Epidermal melanocyte (primary cell): ENCODE results near the gene SNAP29.
"Not testable (repeated sequence)": the region's sequence is repeated elsewhere in the genome, so short reads cannot be mapped to it uniquely, and the experiment has no call there.

ENCODE experiments used
- DNase-seq: peaks from one replicate; pipeline ENCODE4 v3.0.0; 2011; ENCODE audit warnings: low spot score; ENCODE audit not compliant: insufficient read length

The SNAP29 gene

DNA sequence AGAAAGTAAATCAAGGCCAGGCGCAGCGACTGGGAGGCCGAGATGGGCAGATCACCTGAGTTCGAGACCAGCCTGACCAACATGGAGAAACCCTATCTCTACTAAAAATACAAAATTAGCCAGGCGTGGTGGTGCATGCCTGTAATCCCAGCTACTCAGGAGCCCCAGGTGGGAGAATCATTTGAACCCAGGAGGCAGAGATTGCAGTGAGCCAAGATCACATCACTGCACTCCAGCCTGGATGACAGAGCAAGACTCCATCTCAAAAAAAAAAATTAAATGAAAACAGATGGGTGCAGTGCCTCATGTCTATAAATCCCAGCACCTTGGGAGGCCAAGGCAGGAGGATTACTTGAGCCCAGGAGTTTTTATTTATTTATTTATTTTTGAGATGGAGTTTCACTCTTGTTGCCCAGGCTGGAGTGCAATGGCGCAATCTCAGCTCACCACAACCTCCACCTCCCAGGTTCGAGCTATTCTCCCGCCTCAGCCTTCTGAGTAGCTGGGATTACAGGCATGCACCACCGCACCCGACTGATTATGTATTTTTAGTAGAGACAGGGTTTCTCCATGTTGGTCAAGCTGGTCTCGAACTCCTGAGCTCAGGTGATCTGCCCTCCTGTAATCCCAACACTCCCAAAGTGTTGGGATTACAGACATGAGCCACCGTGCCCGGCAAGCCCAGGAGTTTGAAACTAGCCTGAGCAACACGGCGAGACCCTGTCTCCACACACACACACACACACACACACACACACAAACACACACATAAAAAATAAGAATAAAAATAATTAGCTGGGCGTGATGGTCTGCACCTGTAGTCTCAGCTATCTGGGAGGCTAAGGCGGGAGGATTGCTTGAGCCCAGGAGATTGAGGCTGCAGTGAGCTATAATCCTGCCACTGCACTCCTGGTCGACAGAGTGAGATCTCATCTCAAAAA lies 42.6 kb downstream of the SNAP29 start:
- DNase-seq = not testable (repeated sequence)

DNA sequence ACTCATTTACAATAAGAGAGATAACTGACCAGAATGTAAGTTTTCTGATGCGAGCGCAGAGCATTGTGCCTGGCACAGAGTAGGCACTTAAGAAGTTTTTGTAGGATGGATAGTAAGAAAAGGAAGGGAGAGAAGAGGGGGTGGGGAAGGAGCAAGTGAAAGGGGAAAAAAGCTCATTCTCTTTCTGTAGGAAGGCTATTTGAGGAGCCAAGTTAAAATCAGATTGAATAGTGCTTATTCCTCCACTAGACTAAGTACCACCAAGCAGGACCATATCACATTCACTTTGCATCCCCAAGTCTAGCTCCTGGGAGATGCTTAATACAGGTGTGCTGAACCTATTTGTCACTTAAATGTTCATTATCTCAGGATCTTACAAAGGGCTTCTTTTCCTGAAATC lies 44.3 kb downstream of the SNAP29 start:
- no peak for DNase-seq

DNA sequence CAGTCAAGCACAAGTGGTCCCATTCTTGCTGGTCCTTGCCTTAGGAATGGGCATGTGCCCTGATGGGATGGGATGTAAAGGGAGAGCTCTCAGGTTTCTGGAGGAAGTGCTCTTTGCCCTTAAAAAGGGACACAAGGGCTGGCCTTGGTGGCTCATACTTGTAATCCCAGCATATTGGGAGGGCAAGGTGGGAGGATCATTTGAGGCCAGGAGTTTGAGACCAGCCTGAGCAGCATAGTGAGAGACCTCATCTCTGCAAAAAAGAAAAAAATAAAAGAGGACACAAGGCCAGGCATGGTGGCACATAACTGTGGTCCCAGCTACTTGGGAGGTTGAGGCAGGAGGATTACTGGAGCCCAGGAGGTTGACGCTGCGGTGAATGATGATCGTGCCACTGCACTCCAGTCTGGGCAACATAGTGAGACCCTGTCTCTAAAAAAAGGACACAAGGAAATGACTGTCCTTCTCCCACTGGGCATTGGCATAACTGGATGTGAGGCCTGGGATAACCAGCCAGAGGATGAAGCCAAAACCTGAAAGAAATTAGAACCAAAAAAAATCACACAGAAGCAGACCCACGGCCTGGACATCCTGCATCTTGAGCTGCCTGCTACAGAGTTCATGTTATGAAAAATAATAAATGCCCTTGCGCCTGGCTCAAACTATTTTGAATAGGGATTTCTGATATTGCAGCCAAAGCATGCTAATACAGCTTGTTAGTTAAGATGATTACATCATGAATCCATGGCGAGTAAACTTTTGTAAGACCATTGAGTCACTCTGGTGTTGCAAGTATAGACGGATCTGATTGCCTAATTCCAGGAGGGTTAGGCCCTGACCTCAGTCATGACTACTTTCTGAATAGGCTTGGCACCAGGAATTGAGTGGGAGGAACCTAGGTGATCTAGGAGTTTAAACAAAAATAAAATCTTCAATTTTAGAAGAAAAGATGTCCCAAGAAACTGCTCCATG lies 45.5 kb downstream of the SNAP29 start:
- peak; percentile 23 for DNase-seq

DNA sequence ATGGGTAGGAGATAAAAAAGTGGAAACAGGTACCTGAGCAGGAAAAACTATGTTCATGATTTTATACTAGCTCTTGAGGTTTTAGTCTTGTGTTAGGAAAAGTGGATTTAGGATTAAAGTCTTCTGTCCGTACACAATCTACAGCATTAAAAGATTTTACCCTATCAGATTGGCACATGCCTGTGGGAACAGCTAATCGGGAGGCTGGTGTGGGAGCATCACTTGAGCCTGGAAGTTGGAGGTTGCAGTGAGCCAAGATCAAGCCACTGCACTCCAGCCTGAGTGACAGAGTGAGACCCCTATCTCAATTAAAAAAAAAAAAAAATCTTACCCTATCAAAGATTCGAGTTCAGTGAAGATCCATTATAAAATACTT lies 46.2 kb downstream of the SNAP29 start:
- no peak for DNase-seq

DNA sequence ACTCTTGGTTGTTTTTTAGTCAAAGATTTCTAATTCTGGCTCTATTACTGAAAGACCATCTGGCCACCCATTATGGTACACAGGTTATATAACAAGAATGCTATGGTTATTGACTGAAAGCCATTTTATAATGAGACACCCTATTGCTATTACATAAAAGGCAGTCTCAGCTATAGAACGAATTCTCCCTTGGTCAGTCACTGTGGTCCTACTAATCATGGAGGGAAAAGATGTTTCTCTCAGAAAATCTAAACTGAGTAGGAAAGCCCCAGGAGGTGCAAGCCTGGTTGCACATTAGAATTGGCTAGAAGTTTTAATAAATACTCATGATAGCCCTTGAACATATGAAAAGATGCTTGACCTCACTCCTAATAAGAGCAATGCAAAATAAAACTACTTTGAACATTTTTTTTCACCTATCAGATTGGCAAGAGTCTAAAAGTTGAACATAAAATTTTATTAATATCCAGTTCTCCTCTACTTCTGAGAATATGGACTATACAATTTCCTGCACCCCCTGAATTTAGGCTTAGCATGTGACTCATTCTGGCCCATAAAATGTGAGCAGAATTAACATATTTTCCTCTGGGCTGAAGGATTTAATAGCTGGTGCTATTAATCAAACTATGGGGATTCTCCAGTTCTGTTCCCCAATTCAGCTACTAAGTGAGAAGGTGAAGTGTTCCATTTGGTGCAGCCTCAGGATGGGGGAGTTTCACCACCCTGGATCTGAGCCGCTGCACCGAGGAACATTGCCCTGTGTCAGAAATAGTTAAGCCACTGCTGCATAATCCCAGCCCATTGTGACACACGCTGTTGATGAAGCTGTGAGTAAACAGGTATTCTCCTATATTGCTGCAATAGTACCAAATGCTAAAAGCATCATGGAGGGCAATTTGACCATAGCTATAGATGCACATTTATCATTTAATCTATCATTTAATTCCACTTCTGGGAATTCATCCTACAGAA lies 46.9 kb downstream of the SNAP29 start:
- DNase-seq = no peak

DNA sequence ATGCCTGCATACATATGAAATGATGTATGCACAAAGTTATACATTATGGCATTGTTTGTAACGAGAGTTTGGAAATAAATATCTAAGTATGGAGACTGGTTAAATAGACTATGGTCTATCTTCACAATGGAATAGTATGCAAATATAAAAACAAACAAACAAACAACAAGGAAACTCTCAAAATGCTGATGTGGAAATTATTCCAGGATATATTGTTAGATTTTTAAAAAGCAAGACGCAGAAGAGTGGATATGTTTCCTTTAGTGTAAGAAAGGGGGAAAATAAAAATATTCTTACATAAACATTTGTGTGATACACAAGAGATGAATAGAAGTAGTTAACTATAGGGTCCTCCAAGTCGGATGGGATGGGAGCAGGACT lies 47.6 kb downstream of the SNAP29 start:
- no peak for DNase-seq

DNA sequence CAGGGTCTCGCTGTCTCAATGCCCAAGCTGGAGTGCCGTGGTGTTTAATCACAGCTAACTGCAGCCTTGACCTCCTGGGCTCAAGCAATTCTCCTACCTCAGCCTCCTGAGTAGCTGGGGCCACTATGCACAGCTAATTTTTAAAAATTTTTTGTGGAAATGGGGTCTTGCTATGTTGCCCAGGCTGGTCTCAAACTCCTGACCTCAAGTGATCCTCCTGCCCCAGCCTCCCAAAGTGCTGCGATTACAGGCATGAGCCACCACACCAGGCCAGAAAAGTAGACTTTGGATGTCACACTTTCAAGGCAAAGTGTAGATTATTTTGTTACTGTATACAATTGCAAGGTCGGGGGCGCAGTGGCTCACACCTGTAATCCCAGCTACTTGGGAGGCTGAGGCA lies 49.9 kb downstream of the SNAP29 start:
- DNase-seq = not testable (repeated sequence)

DNA sequence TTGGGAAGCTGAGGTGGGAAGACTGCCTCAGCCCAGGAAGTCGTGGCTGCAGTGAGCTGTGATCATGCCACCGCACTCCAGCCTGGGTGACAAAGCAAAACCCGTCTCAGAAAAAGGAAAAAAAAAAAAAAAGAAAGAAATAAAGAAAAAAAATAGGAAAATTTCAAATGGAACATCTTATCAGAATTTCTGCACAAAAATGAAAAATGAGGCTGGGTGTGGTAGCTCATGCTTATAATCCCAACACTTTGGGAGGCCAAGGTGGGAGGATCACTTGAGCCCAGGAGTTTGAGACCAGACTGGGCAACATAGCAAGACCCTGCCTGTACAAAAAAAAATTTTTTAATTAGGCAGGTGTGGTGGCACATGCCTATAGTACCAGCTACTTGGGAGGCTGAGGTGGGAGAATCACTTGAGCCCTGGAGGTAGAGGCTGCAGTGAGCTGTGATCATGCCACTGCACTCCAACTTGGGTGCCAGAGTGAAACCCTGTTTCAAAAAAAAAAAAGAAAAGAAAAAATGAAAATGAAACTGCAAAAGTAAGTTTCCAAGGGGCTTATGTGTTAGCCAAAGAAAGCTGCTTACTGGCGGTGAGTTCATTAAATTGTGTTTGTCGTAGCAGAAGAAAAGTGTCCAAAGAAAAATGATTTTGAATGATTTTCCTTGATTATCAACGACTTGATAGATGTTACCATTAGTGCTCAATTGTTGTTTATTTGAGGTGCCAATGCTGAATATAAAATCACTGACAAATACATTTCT lies 50.9 kb downstream of the SNAP29 start:
- DNase-seq = no peak

DNA sequence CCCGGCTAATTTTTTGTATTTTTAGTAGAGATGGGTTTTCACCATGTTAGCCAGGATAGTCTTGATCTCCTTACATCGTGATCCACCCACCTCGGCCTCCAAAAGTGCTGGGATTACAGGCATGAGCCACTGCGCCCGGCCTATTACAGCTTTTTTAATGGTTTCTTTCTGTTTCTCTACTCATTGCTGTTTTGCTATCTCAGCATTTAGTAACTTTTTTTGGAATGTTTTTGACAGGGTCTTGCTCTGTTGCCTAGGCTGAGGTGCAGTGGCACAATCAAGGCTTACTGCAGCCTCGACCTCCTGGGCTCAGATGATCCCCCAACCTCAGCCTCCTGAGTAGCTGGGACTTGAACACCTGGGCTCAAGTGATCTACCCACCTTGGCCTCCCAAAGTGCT lies 53.7 kb downstream of the SNAP29 start:
- DNase-seq = no peak

DNA sequence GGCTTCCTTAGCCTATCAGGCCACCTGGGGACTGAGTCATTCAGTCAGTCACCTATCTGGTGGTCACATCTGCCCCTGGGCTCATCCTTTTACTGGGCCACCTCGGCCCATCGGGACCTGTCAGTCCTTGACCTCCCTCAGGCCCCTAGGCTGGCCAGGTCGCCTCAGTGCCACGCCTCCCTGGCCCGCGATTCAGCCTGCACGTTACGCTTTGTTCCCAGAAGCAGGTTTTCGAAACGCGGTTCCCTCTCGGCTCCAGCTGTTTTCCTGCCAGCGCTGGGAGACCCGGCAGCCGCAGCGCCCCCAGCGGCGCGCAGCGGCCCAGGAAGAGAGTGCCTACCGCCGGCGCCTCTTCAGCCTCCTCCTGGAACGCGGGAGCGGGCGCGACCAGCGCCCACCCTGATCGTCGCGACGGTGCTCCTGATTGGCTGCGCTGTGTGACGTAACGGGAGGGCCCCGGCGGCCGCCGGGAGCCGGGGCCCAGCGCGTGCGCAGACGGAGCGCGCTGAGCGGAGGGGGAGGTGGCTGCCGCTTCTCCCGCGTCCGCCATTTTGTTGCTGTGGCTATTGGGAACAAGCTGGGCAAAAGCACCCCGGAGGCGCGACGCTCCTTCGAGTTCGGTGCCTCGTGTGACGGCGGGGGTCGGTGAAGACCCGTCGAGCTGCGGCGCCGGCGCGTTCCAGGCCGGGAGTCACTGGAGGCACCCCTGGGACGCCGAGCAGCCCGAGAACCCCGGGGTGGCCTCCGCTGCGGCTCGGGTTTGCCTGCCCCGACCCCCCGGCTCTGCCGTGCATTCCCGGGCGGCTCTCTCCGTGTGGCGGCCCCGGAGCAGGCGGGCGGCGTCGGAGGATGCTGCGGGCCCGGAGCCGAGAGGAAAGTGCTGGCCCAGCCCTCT lies 58.4 kb downstream of the SNAP29 start, which contains the start of gene CRKL:
Gene CRKL (plus strand): TSS at position 492 of the 895 bp plus-strand sequence. CDS start 528 bp downstream, outside the sequence.
- DNase-seq = peak; percentile 92

DNA sequence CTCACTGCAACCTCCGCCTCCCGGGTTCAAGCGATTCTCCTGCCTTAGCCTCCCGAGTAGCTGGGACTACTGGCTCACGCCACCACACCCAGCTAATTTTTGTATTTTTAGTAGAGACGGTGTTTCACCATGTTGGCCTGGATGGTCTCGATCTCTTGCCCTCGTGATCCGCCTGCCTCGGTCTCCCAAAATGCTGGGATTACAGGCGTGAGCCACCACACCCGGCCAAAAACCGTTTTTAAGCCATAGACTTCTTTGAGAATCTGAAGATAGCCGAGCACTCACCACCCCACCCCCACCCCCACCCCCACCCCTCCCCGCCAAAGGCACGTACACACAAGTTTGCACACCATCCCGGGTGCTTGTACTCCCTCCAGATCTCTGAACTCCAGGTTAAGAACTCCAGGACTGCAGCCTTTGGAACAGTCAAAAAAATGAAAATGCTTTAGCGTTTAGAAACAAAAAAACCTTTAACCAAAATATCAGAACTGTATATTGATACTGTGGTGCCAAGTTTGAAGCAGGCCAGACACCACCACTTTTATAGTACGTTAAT lies 59.9 kb downstream of the SNAP29 start:
- no peak for DNase-seq

DNA sequence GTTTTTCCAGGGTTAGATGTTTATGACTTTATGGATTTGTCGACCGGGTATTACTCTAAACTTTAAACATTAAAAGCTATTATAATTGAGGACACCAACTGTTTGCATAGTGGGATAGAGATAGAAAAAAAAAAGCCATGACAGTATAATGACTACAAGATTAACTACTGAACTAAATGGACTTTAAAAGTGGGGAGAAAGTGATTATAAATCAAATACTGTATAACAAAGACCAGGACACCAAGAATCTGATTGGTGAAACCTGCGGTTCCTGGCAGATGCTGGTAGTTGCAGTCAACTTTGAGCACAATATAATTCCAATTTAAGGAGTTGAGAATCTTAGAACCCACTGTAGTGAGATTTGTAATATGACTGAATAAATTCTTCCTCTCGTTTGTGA lies 60.9 kb downstream of the SNAP29 start:
- DNase-seq = no peak

DNA sequence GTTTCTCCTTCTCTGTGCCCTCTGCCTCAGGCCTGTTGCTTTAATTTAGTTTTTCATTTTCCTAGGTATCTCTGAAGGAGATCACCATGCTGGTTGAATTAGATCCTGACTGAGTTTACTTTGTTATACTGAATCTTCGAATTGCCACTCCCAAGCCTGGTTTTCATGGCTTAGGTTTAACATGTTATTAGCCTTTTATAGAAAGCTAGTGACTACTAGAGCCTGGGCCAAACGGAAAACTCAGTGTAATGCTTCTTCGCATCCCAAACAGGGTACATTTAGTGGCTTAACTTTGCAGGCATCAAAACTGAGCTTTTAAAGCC lies 62.0 kb downstream of the SNAP29 start:
- DNase-seq = no peak

DNA sequence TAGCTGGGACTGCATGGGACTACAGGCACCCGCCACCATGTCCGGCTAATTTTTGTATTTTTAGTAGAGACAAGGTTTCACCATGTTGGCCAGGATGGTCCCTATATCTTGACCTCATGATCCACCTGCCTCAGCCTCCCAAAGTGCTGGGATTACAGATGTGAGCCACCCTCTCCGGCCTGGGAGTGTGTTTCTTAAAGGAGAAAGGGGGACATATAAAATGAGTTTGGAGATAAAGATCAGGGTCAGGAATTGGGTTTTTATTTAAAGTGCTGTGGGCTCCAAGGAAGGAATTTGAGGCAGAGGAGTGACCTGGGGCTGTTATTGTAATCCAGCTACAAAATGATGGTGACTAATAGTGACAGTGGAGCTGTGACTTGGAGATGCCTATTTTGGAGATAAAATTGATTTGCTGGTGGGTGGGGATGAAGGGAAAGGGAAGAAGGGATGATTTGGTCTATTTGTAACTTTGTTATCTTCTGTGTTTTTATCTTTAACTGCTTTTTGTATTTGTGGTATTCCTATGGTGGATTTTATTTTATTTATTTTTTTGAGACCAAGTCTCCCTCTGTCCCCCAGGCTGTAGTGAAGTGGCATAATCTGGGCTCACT lies 63.4 kb downstream of the SNAP29 start:
- DNase-seq = no peak

DNA sequence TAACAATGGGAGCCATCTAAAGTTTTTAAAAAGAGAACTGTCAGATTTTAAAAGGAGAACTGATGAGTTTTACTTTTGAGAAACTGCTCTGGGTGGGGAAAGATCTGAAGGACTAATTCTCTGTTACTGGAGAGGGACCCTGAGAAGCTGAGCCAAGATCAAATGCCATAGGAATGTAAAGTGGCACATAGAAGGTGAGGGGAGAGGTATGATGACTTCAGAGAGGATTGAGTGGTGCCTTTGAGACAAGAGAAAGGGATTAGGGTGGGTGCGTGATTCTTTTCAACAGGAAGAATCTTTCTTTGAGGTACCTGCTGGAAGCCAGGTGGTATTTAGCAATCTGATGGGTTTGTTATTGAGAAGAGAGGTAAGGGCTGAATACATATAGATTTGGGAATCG lies 67.4 kb downstream of the SNAP29 start:
- DNase-seq = no peak

DNA sequence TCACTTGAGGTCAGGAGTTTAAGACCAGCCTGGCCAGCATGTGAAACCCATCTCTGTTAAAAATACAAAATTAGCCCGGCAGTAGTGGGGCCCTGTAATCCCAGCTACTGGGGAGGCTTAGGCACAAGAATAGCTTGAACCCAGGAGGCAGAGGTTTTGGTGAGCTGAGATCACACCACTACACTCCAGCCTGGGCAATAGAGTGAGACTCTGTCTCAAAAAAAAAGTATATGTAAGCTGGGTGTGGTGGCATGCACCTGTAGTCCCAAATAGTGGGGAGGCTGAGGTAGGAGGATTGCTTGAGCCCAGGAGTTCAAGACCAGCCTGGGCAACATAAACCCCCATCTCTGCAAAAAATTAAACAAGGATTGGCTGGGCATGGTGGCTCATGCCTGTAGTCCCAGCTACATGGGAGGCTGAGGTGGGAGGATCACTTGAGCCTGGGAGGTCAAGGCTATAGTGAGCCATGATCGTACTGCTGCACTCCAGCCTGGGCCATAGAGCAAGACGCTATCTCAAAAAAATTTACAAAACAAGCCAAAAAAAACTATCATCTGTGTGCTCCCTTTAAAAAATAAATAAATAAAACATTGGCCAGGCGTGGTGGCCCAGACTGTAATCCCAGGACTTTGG lies 69.2 kb downstream of the SNAP29 start:
- DNase-seq = no peak

DNA sequence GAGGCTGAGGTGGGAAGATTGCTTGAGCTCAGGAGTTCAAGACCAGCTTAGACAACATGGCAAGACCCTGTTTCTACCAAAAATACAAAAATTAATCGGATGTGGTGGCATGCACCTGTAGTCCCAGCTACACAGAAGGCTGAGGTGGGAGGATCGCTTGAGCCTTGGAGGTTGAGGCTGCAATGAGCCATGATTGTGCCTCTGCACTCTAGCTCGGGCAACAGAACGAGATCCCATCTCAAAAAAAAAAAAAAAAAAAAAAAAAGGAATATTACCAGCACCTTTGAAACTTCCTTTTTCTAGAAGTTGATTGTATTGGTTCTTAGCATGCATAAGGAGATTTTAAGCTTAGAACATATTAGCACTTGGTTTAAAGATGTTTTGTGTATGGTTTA lies 69.8 kb downstream of the SNAP29 start:
- DNase-seq = no peak

DNA sequence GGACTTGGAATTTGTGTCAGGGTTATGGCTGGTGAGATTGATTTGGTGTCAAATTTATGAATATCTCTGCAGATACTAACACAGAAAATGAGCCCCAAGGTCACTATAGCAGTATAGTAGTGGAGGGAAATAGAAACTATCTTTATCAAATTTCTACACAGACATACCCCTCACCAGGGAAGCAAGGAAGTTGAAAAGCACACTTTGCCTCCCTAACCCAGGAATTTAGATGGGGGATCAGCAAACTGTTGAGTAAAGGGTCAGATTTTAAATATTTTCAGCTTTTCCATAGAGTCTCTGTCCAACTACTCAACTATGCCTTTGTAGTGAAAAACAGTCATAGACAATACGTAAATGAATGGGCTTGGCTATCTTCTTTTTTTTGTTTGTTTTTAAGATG lies 71.2 kb downstream of the SNAP29 start:
- DNase-seq = no peak
